Adrenal gland (tissue), 5 donors: ENCODE measurements around the gene FGD5.

ENCODE experiments used
- POLR2A ChIP-seq, 2 donors: fragments of 450-650 bp; IDR thresholded peaks; one replicate each; pipeline ENCODE4 v1.6.1; 2017; ENCODE audit warnings: antibody characterized with exemption in 2 of 2, mild to moderate bottlenecking in 2 of 2, moderate library complexity in 1 of 2
- TF ChIP-seq, protein P1 (sequence below), 6 experiments: fragments of 450-650 bp in 4 of 6; fragments of 200-600 bp in 2 of 6; sonication (generic) in 1 of 6; IDR thresholded peaks; 1 replicate in 5 of 6; 2 replicates in 1 of 6; pipeline versions ENCODE4 v1.5.1 to v1.8.0; 2016 to 2021; ENCODE audit warnings: antibody characterized with exemption in 6 of 6, mild to moderate bottlenecking in 2 of 6, moderate library complexity in 1 of 6
- donor health status: DM: no; HTN: no; CAD: no.

DNA sequence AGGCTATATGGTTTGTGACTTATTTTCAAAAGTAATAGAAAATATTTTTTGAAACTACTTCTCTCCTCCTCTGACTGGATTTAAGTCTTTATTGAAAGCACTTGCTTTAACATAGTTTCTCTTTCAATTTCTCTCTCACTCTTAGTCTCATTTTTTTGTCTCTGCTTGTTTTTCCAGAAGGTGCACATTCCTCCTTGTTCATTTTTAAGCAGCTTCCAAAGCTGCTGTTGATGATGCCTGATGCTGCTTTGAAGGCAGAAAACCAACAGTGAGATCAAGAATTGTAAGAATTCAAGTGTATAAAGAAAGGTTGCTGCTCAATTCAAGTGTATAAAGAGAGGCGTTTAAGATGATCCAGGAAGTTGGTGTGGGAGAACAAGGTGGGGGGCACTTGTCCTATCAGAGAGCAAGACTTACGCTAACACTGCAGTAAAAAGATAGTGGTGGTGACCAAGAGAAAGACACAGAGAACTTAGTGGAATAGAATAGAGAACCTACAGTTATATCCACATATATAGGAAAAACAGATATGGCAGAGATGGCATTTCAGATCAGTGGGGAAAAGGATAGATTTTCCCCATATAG lies 140.7 kb downstream of the FGD5 start:
- TF ChIP-seq, protein P1, sequence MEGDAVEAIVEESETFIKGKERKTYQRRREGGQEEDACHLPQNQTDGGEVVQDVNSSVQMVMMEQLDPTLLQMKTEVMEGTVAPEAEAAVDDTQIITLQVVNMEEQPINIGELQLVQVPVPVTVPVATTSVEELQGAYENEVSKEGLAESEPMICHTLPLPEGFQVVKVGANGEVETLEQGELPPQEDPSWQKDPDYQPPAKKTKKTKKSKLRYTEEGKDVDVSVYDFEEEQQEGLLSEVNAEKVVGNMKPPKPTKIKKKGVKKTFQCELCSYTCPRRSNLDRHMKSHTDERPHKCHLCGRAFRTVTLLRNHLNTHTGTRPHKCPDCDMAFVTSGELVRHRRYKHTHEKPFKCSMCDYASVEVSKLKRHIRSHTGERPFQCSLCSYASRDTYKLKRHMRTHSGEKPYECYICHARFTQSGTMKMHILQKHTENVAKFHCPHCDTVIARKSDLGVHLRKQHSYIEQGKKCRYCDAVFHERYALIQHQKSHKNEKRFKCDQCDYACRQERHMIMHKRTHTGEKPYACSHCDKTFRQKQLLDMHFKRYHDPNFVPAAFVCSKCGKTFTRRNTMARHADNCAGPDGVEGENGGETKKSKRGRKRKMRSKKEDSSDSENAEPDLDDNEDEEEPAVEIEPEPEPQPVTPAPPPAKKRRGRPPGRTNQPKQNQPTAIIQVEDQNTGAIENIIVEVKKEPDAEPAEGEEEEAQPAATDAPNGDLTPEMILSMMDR (IDR thresholded peaks at IDR 0.05): no peak
- TF ChIP-seq POLR2A (IDR thresholded peaks at IDR 0.05): no peak
